Mammary epithelial cell (primary cell): ENCODE measurements around the gene CLVS2.

Experiments
- CTCF ChIP-seq, 2 donors: IDR thresholded peaks in 1 of 2; conservative IDR thresholded peaks in 1 of 2; 2 replicates each; pipeline ENCODE4 v1.5.1; 2011 to 2012; ENCODE audit warnings: inconsistent platforms in 2 of 2, low read length in 2 of 2, mild to moderate bottlenecking in 2 of 2, control low read depth in 1 of 2, low read depth in 1 of 2; ENCODE audit not compliant: insufficient read depth in 1 of 2; ENCODE audit errors: extremely low read depth in 1 of 2
- EZH2 ChIP-seq: IDR thresholded peaks from 2 replicates; pipeline ENCODE4 v1.6.1; 2012; ENCODE audit warnings: low read length, inconsistent platforms, borderline replicate concordance

GRCh38 chr6:123064038-123064437 lies 68.0 kb downstream of the CLVS2 start:
- TF ChIP-seq CTCF (conservative IDR thresholded peaks at IDR 0.05 in 1 of 2, IDR thresholded peaks at IDR 0.05 in 1 of 2; ENCODE audit: extremely low read depth in 1 of 2, insufficient read depth in 1 of 2, low read depth in 1 of 2, low read length in 2 of 2) (no peak), EZH2 (no peak)
